H9 (cell line): Measurements from ENCODE around the gene HOXD8. TPM values are rescaled to one million over a fixed set of nuclear protein-coding genes. Genes with fewer than 3 reads are reported as not detected.
A peak's percentile ranks its signal among the peaks of the same experiment; 100 is the strongest.

Experiments
- DNase-seq: peaks from one replicate; pipeline ENCODE4 v3.0.0-alpha.2; 2017
- H2AFZ ChIP-seq: one replicate; pipeline ENCODE4 v1.6.1; 2013; ENCODE audit warnings: mild to moderate bottlenecking, low read length, control low read depth, moderate library complexity
- H2AK5ac ChIP-seq: 2 replicates; pipeline ENCODE4 v1.6.1; 2013; ENCODE audit warnings: low read length, control low read depth, mixed read lengths; ENCODE audit not compliant: insufficient read length
- H2BK120ac ChIP-seq: one replicate; pipeline ENCODE4 v1.6.1; 2013; ENCODE audit warnings: low read depth, mild to moderate bottlenecking, low read length, control low read depth, inconsistent platforms; ENCODE audit not compliant: poor library complexity, severe bottlenecking
- H2BK12ac ChIP-seq: 2 replicates; pipeline ENCODE4 v1.6.1; 2013; ENCODE audit warnings: low read length, control low read depth, mixed read lengths, low read depth; ENCODE audit not compliant: insufficient read length
- H2BK15ac ChIP-seq: 2 replicates; pipeline ENCODE4 v1.6.1; 2013; ENCODE audit warnings: low read depth, low read length, control low read depth
- H2BK20ac ChIP-seq: one replicate; pipeline ENCODE4 v1.6.1; 2013; ENCODE audit warnings: low read depth, mild to moderate bottlenecking, low read length, control low read depth, inconsistent platforms; ENCODE audit not compliant: poor library complexity, severe bottlenecking
- H2BK5ac ChIP-seq: 2 replicates; pipeline ENCODE4 v1.6.1; 2013; ENCODE audit warnings: low read length, control low read depth, mixed read lengths; ENCODE audit not compliant: insufficient read length
- H3K14ac ChIP-seq: 2 replicates; pipeline ENCODE4 v1.6.1; 2013; ENCODE audit warnings: low read length, control low read depth; ENCODE audit not compliant: insufficient read depth
- H3K18ac ChIP-seq: 2 replicates; pipeline ENCODE4 v1.6.1; 2013; ENCODE audit warnings: low read depth, mild to moderate bottlenecking, mixed read lengths, low read length, control low read depth; ENCODE audit not compliant: insufficient read length
- H3K23ac ChIP-seq: 2 replicates; pipeline ENCODE4 v1.6.1; 2013; ENCODE audit warnings: low read length, control low read depth, mixed read lengths, low read depth; ENCODE audit not compliant: insufficient read length
- H3K23me2 ChIP-seq: 2 replicates; pipeline ENCODE4 v1.6.1; 2013; ENCODE audit warnings: low read depth, mild to moderate bottlenecking, mixed read lengths, low read length, control low read depth; ENCODE audit not compliant: insufficient read length, poor library complexity, severe bottlenecking
- H3K27ac ChIP-seq: 2 replicates; pipeline ENCODE4 v1.5.1; 2013; ENCODE audit warnings: low read length, control low read depth, mixed read lengths, low read depth; ENCODE audit not compliant: insufficient read length
- H3K27me3 ChIP-seq: 2 replicates; pipeline ENCODE4 v1.6.1; 2013; ENCODE audit warnings: low read length, control low read depth, inconsistent platforms; ENCODE audit not compliant: insufficient read depth
- H3K4ac ChIP-seq: 2 replicates; pipeline ENCODE4 v1.6.1; 2013; ENCODE audit warnings: low read depth, mild to moderate bottlenecking, control low read depth, inconsistent platforms, low read length, moderate library complexity
- H3K4me1 ChIP-seq: 2 replicates; pipeline ENCODE4 v1.6.1; 2013; ENCODE audit warnings: low read length, control low read depth, inconsistent platforms; ENCODE audit not compliant: insufficient read depth
- H3K4me2 ChIP-seq: 2 replicates; pipeline ENCODE4 v1.6.1; 2013; ENCODE audit warnings: low read length, control low read depth, mixed read lengths; ENCODE audit not compliant: insufficient read length, insufficient read depth
- H3K56ac ChIP-seq: 2 replicates; pipeline ENCODE4 v1.6.1; 2013; ENCODE audit warnings: low read depth, mild to moderate bottlenecking, mixed read lengths, low read length, control low read depth; ENCODE audit not compliant: insufficient read length
- H3K79me1 ChIP-seq: 2 replicates; pipeline ENCODE4 v1.6.1; 2013; ENCODE audit warnings: low read depth, mild to moderate bottlenecking, moderate library complexity, low read length, control low read depth, inconsistent platforms; ENCODE audit not compliant: insufficient read depth, poor library complexity, severe bottlenecking
- H3K79me2 ChIP-seq: 2 replicates; pipeline ENCODE4 v1.6.1; 2013; ENCODE audit warnings: low read length, control low read depth, inconsistent platforms; ENCODE audit not compliant: insufficient read depth
- H3K9ac ChIP-seq: 2 replicates; pipeline ENCODE4 v1.6.1; 2013; ENCODE audit warnings: low read length, control low read depth, mixed read lengths; ENCODE audit not compliant: insufficient read length; ENCODE audit errors: extremely low read depth
- H3K9me3 ChIP-seq: one replicate; pipeline ENCODE4 v1.6.1; 2013; ENCODE audit warnings: low read depth, low read length, inconsistent platforms; ENCODE audit not compliant: control insufficient read depth
- H3T11ph ChIP-seq: one replicate; pipeline ENCODE4 v1.6.1; 2013; ENCODE audit warnings: mild to moderate bottlenecking, low read length, control low read depth, inconsistent platforms
- H4K20me1 ChIP-seq: one replicate; pipeline ENCODE4 v1.6.1; 2013; ENCODE audit not compliant: control insufficient read depth, insufficient read length, insufficient read depth
- H4K5ac ChIP-seq: 2 replicates; pipeline ENCODE4 v1.6.1; 2013; ENCODE audit warnings: low read depth, mild to moderate bottlenecking, mixed read lengths, low read length, control low read depth; ENCODE audit not compliant: insufficient read length
- H4K8ac ChIP-seq: replicated peaks from 2 replicates; pipeline ENCODE4 v1.6.1; 2013; ENCODE audit warnings: low read length, control low read depth, mixed read lengths, low read depth; ENCODE audit not compliant: insufficient read length
- H4K91ac ChIP-seq: 2 replicates; pipeline ENCODE4 v1.6.1; 2013; ENCODE audit warnings: low read depth, mild to moderate bottlenecking, moderate library complexity, mixed read lengths, low read length, control low read depth; ENCODE audit not compliant: insufficient read length
- H3K27ac Mint-ChIP-seq, 3 experiments: 2 replicates in 2 of 3; 3 replicates in 1 of 3; pipeline ENCODE4 v1.8.0; 2020 to 2021; ENCODE audit warnings: mixed read lengths in 3 of 3, mild to moderate bottlenecking in 1 of 3, moderate library complexity in 1 of 3
- H3K27me3 Mint-ChIP-seq: 2 replicates; pipeline ENCODE4 v1.8.0; 2021; ENCODE audit warnings: low read depth, mild to moderate bottlenecking, moderate library complexity, mixed read lengths
- H3K36me3 Mint-ChIP-seq, 3 experiments: 2 replicates in 2 of 3; 3 replicates in 1 of 3; pipeline ENCODE4 v1.8.0; 2020 to 2021; ENCODE audit warnings: low read depth in 3 of 3, mixed read lengths in 3 of 3; ENCODE audit not compliant: insufficient read depth in 1 of 3
- H3K4me1 Mint-ChIP-seq, 2 experiments: 2 replicates each; pipeline ENCODE4 v1.8.0; 2020; ENCODE audit warnings: mixed read lengths in 2 of 2
- H3K4me3 Mint-ChIP-seq, 2 experiments: 2 replicates in 1 of 2; 3 replicates in 1 of 2; pipeline ENCODE4 v1.8.0; 2020 to 2021; ENCODE audit warnings: mild to moderate bottlenecking in 2 of 2, mixed read lengths in 2 of 2, moderate library complexity in 1 of 2
- H3K9me3 Mint-ChIP-seq, 2 experiments: 2 replicates in 1 of 2; 3 replicates in 1 of 2; pipeline ENCODE4 v1.8.0; 2020; ENCODE audit warnings: mild to moderate bottlenecking in 2 of 2, mixed read lengths in 2 of 2, moderate library complexity in 1 of 2
- CTCF ChIP-seq: fragments of 200-600 bp; sonication (generic); conservative IDR thresholded peaks from 3 replicates; pipeline ENCODE4 v1.8.0; 2021; ENCODE audit warnings: antibody characterized with exemption, mild to moderate bottlenecking
- WGBS: extraction: QIAGEN DNeasy Blood & Tissue Kit; methylation state at CpG from one replicate; pipeline ENCODE4 v1.1.7; 2013; ENCODE audit warnings: missing lambda C conversion rate, low lambda C conversion rate, mixed read lengths; ENCODE audit not compliant: insufficient read length; ENCODE audit errors: extremely low coverage; 5-methylcytosine and 5-hydroxymethylcytosine counted together
- total RNA-seq: library from RNA; stranded (reverse); gene quantifications from 2 replicates; pipeline ENCODE4 v1.2.1, GENCODE V29; 2021

HOXD8 gene
- total RNA-seq, 1 experiment from 2014 or later: not detected

- H2AFZ ChIP-seq: no peak overlapping the region
- Mint-ChIP-seq H3K36me3 (peaks cover 0 to 3% (median 0%) of the 10 kb centered on the region in 3 experiments; a peak in 2 of 7 replicates), H3K4me3 (no peak overlapping the region)
These were observed 40.3 kb upstream of the HOXD8 start for GRCh38 chr2:176088937-176089842.

More at GRCh38 chr2:176088937-176089842, 40.3 kb upstream of the HOXD8 start:
- H3K27ac Mint-ChIP-seq: no peak overlapping the region
- no peak for TF ChIP-seq CTCF
- Histone ChIP-seq H3K27ac (no peak overlapping the region), H4K20me1 (no peaks in the 10 kb centered on the region), H2BK20ac (no peak overlapping the region), H2AK5ac (no peak overlapping the region), H3K79me1 (no peaks in the 10 kb centered on the region), H4K91ac (no peak overlapping the region), H4K8ac (no peak overlapping the region), H3K9me3 (no peaks in the 10 kb centered on the region), H3K18ac (no peak overlapping the region), H2BK5ac (no peak overlapping the region), H3K9ac (no peak overlapping the region), H3T11ph (no peak overlapping the region), H2BK15ac (no peak overlapping the region), H3K14ac (no peak overlapping the region), H3K27me3 (peaks cover 96% of the 10 kb centered on the region), H3K23ac (no peak overlapping the region), H3K79me2 (no peaks in the 10 kb centered on the region), H3K4ac (no peak overlapping the region), H2BK12ac (no peak overlapping the region), H2BK120ac (no peak overlapping the region), H3K4me2 (no peak overlapping the region), H3K23me2 (no peaks in the 10 kb centered on the region), H4K5ac (no peak overlapping the region), H3K4me1 (peaks cover 3% of the 10 kb centered on the region; the same call in 1 of the 2 replicates), H3K56ac (no peak overlapping the region)
- H3K4me1 Mint-ChIP-seq: peaks cover 11 to 32% of the 10 kb centered on the region in 2 experiments
- WGBS: no CpG with 5 or more reads among the region's 6 CpGs
- DNase-seq: peak; percentile 11
- peaks cover 98% of the 10 kb centered on the region for H3K27me3 Mint-ChIP-seq
- H3K9me3 Mint-ChIP-seq: peaks cover 11 to 14% of the 10 kb centered on the region in 2 experiments; a peak in 4 of 5 replicates
